ENCODE data around the gene CAMK1.

- TF ChIP-seq, protein P1, sequence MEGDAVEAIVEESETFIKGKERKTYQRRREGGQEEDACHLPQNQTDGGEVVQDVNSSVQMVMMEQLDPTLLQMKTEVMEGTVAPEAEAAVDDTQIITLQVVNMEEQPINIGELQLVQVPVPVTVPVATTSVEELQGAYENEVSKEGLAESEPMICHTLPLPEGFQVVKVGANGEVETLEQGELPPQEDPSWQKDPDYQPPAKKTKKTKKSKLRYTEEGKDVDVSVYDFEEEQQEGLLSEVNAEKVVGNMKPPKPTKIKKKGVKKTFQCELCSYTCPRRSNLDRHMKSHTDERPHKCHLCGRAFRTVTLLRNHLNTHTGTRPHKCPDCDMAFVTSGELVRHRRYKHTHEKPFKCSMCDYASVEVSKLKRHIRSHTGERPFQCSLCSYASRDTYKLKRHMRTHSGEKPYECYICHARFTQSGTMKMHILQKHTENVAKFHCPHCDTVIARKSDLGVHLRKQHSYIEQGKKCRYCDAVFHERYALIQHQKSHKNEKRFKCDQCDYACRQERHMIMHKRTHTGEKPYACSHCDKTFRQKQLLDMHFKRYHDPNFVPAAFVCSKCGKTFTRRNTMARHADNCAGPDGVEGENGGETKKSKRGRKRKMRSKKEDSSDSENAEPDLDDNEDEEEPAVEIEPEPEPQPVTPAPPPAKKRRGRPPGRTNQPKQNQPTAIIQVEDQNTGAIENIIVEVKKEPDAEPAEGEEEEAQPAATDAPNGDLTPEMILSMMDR (IDR thresholded peaks at IDR 0.05) = peak in 4 of 7 experiments; percentile 7 to 19 (median 10)
- TF ChIP-seq POLR2A (IDR thresholded peaks at IDR 0.05) = no peak
Measured at GRCh38 chr3:9727041-9727595, 42.6 kb downstream of the CAMK1 start.

Data from body of pancreas (tissue), 4 donors.